NCI-H2196 treated with DMSO at 0.1 percent for 48 hours (cell line): ENCODE measurements around the gene SS18L1.

ENCODE experiments used
- DNase-seq: peaks from one replicate; lab custom pipeline; 2025; ENCODE audit not compliant: unreplicated experiment; lab: John Stamatoyannopoulos, UW

SS18L1 gene

GRCh38 chr20:62191781-62192559, 48.4 kb downstream of the SS18L1 start:
- DNase-seq, result no peak

GRCh38 chr20:62192635-62193034, 49.1 kb downstream of the SS18L1 start:
- no peak for DNase-seq

- no peak for DNase-seq
These were observed 49.8 kb downstream of the SS18L1 start for GRCh38 chr20:62193079-62194025.

- no peak for DNase-seq
These were observed 51.5 kb downstream of the SS18L1 start for GRCh38 chr20:62195075-62195405.

GRCh38 chr20:62195736-62196135, 52.2 kb downstream of the SS18L1 start:
- no peak for DNase-seq

GRCh38 chr20:62196286-62196685, 52.7 kb downstream of the SS18L1 start:
- DNase-seq, result no peak

GRCh38 chr20:62197311-62197710, 53.7 kb downstream of the SS18L1 start:
- DNase-seq, result no peak

GRCh38 chr20:62197801-62198200, 54.2 kb downstream of the SS18L1 start:
- no peak for DNase-seq

GRCh38 chr20:62198496-62198895, 54.9 kb downstream of the SS18L1 start:
- DNase-seq, result no peak

- no peak for DNase-seq
These were observed 55.4 kb downstream of the SS18L1 start for GRCh38 chr20:62198931-62199330.

- no peak for DNase-seq
These were observed 57.1 kb downstream of the SS18L1 start for GRCh38 chr20:62200491-62201172.

GRCh38 chr20:62201173-62202082, 57.9 kb downstream of the SS18L1 start:
- DNase-seq, result peak; percentile 4

GRCh38 chr20:62202083-62202395, 58.5 kb downstream of the SS18L1 start:
- DNase-seq, result no peak

- no peak for DNase-seq
These were observed 59.3 kb downstream of the SS18L1 start for GRCh38 chr20:62202676-62203377.

- DNase-seq, result no peak
These were observed 59.9 kb downstream of the SS18L1 start for GRCh38 chr20:62203378-62204030.

GRCh38 chr20:62205618-62206387, 62.2 kb downstream of the SS18L1 start:
- no peak for DNase-seq

GRCh38 chr20:62206388-62206775, 62.8 kb downstream of the SS18L1 start:
- DNase-seq, result no peak

GRCh38 chr20:62208061-62208794, 64.7 kb downstream of the SS18L1 start:
- no peak for DNase-seq
